Neutrophil (primary cell): ENCODE data around the gene TOB1.

Experiments used
- H3K27ac ChIP-seq: fragments of 200-600 bp; sonication (generic); 2 replicates; pipeline ENCODE4 v1.5.1; 2016; ENCODE audit warnings: mild to moderate bottlenecking, moderate library complexity
- H3K27me3 ChIP-seq: fragments of 200-600 bp; sonication (generic); 2 replicates; pipeline ENCODE4 v1.6.0; 2016; ENCODE audit warnings: mild to moderate bottlenecking
- H3K36me3 ChIP-seq: fragments of 200-600 bp; sonication (generic); 2 replicates; pipeline ENCODE4 v1.5.1; 2017
- H3K4me1 ChIP-seq, 2 experiments: fragments of 200-600 bp in 1 of 2; sonication (generic) in 1 of 2; 1 replicate in 1 of 2; 2 replicates in 1 of 2; pipeline versions ENCODE4 v1.5.1 to v1.6.1; 2013 to 2016; ENCODE audit warnings: low read depth in 1 of 2, low read length in 1 of 2, mild to moderate bottlenecking in 1 of 2, moderate library complexity in 1 of 2; ENCODE audit not compliant: control insufficient read depth in 1 of 2, insufficient read depth in 1 of 2
- H3K4me3 ChIP-seq, 2 experiments: fragments of 200-600 bp in 1 of 2; sonication (generic) in 1 of 2; 1 replicate in 1 of 2; 2 replicates in 1 of 2; pipeline ENCODE4 v1.5.1; 2013 to 2016; ENCODE audit warnings: low read depth in 1 of 2, low read length in 1 of 2, mild to moderate bottlenecking in 1 of 2, moderate library complexity in 1 of 2
- H3K9me3 ChIP-seq: fragments of 200-600 bp; sonication (generic); 2 replicates; pipeline ENCODE4 v1.5.1; 2016
- TF ChIP-seq, protein P1 (sequence below): fragments of 200-600 bp; sonication (generic); IDR thresholded peaks from 2 replicates; pipeline ENCODE4 v1.5.1; 2016; ENCODE audit warnings: antibody characterized with exemption

Gene TOB1

DNA sequence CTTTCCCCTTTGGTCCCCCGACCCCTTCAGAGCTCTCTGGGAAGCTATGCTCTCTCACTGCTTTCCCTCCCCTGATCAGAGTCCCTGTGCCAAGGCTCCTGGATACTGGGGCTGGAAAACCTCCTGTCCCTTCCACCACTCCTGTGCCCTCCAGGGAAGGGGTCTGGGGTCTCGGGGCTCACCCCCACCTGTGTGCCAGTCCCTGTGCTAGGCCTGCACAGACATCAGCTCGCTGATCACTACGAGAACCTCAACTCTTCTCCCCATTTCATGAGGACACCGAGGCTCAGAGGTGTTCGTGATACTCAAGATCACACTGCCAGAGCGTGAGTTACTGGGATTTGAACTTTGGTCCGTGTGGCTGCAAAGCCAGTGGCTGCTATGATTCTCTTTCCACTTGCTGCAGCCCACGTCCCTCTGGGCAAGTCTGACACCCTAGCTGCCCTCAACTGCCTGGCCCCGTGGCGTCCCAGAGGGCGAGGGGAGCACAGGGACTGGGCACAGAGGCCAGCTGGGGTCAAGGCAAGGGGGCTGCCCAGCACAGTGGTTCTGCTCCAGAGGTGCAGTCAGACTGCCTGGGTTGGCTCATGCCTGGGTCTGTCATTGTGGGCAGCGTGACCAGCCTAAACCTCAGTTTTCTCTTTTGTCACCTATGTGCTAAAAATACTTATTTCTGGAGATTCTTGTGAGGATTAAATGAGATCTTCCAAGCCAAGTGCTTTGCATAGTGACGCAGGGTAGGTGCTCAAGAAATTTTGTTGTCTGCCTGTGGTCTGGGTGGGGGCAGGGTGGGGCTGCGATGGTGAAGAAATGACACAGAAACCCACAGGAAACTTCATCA lies 43.8 kb upstream of the TOB1 start:
- peaks cover 56 to 67% of the 10 kb centered on the region in 2 experiments for H3K4me1 ChIP-seq
- H3K36me3 ChIP-seq = no peaks in the 10 kb centered on the region
- no peaks in the 10 kb centered on the region for H3K9me3 ChIP-seq
- peak overlapping the region; percentile 95 for H3K27ac ChIP-seq
- TF ChIP-seq, protein P1, sequence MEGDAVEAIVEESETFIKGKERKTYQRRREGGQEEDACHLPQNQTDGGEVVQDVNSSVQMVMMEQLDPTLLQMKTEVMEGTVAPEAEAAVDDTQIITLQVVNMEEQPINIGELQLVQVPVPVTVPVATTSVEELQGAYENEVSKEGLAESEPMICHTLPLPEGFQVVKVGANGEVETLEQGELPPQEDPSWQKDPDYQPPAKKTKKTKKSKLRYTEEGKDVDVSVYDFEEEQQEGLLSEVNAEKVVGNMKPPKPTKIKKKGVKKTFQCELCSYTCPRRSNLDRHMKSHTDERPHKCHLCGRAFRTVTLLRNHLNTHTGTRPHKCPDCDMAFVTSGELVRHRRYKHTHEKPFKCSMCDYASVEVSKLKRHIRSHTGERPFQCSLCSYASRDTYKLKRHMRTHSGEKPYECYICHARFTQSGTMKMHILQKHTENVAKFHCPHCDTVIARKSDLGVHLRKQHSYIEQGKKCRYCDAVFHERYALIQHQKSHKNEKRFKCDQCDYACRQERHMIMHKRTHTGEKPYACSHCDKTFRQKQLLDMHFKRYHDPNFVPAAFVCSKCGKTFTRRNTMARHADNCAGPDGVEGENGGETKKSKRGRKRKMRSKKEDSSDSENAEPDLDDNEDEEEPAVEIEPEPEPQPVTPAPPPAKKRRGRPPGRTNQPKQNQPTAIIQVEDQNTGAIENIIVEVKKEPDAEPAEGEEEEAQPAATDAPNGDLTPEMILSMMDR = no peak
- no peaks in the 10 kb centered on the region for H3K27me3 ChIP-seq
- peak overlapping the region; percentile 35 to 37 for H3K4me3 ChIP-seq

DNA sequence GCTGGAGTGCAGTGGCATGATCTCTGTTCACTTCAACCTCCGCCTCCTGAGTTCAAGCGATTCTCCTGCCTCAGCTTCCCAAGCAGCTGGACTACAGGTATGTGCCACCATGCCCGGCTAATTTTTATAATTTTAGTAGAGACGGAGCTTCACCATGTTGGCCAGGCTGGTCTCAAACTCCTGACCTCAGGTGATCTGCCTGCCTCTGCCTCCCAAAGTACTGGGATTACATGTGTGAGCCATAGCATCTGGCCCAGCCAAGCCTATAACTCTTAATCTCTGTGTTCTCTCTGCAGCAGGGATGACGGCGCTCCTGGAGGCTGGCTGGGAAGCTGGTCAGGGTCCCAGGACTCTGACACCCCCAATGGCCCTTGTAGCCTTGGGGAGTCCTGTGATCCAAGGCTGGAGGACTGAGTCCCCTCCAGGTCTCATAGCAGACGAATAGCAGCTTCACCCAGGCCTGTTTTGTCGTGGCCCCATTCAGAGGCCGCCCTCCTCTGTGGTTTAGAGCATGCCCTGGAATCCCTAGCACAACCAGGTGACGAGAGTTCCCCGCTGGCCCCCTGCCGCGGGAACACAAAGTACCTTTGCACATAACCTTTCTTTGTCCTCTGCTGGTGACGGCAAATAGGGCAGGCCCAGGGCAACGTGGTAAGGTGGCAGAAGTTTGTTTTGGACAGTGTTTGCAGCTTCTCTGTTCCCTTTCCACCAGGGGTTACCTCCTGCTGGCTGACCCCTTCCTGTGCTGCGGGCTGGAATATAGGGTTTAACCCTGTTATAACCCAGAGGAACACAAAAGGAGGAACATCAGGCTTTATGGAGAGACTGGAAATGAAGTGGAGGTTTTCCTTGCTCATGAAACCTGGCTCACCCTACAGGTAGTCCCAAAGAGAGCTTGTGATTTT lies 43.0 kb upstream of the TOB1 start:
- Histone ChIP-seq H3K27me3 (no peaks in the 10 kb centered on the region), H3K9me3 (no peaks in the 10 kb centered on the region), H3K4me1 (peaks cover 56 to 65% of the 10 kb centered on the region in 2 experiments), H3K4me3 (peak overlapping the region; percentile 35 to 37), H3K36me3 (no peaks in the 10 kb centered on the region), H3K27ac (peak overlapping the region; percentile 95)
- TF ChIP-seq, protein P1 = peak; percentile 44

DNA sequence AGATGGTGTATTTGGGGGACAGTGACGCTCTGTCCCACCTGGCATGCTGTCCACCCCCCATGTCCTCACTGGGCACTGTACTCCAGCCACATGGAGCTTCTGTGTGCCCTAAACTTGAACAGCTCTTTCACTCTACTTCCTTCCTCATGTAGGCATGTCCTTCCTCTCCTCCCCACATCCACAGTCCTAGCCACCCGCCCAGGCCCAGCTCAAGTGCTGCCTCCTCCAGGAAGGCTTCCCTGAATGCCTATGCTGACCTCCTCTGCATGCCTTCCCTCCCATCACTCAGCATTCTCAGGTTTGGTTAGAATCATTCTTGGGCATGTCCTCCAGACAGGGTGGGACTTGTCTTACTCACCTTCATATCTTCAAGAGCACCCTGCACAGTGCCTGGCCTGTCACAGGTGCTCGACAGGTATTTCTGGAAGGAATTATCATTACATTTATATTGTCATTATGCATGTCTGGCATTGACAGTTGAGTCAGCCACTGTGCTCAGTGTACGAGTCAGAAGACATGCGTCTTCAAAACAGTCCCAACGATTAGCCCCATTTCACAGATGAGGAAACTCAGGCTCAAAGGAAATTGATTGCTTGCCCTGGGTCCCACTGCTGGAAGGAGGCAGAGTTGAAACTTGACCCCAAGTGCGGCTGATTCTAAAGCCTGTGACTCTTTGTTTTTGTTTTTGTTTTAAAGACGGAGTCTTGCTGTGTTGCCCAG lies 42.1 kb upstream of the TOB1 start:
- peaks cover 56 to 65% of the 10 kb centered on the region in 2 experiments for H3K4me1 ChIP-seq
- peak overlapping the region; percentile 95 for H3K27ac ChIP-seq
- H3K36me3 ChIP-seq = no peaks in the 10 kb centered on the region
- no peaks in the 10 kb centered on the region for H3K9me3 ChIP-seq
- H3K4me3 ChIP-seq = peak overlapping the region; percentile 4 to 5
- TF ChIP-seq, protein P1 = no peak
- H3K27me3 ChIP-seq = no peaks in the 10 kb centered on the region

DNA sequence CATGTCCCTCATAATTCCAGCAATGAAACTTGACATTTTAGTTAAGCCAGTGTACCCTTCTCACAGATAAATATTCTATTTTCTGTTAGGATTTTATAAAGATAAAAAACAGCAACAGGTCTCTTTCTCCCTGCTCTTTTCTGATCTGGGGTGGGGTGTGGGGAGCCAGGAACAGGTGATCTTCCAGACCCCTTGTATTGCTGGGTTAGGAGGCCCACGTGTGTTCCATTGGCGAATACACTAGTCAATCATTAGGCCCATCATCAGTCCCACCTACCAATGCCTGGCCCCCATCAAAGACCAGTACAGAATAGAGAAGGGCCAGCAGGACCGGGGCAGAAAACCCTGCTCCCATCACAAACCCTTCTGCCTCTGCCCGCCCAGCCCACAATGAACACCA lies 40.3 kb upstream of the TOB1 start:
- Histone ChIP-seq H3K9me3 (no peaks in the 10 kb centered on the region), H3K27ac (peak overlapping the region; percentile 35), H3K36me3 (no peaks in the 10 kb centered on the region), H3K27me3 (no peaks in the 10 kb centered on the region), H3K4me3 (no peak overlapping the region), H3K4me1 (peaks cover 48 to 60% of the 10 kb centered on the region in 2 experiments)
- TF ChIP-seq, protein P1 = no peak

DNA sequence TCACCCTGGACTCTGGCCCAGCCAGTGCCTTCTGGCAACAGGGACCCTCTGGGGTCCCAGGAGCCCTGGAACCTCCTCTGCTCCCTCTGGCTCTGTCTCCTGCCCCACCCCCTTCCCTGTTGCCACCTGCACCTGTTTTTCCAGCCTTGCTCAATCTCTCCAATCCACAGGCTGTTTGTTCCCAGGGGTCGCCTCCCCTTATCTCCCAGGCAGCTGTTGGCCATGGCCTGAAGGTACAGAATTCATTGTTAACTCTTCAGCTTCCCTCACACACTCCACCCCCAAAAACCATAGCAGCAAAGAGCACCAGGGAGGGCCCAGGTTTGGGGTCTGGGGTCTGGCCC lies 39.3 kb upstream of the TOB1 start:
- Histone ChIP-seq H3K27me3 (no peaks in the 10 kb centered on the region), H3K9me3 (no peaks in the 10 kb centered on the region), H3K4me1 (peaks cover 38 to 49% of the 10 kb centered on the region in 2 experiments), H3K27ac (no peak overlapping the region), H3K4me3 (no peak overlapping the region), H3K36me3 (no peaks in the 10 kb centered on the region)
- TF ChIP-seq, protein P1 = no peak
